ENCODE data around the gene BEGAIN.

BEGAIN gene

GRCh38 chr14:100487304-100487703 is 99.9 kb downstream of the BEGAIN start:
- H3K4me3 ChIP-seq (ENCODE audit: insufficient read depth, low read depth, low read length, poor library complexity, severe bottlenecking), result no peak overlapping the region
- H3K27me3 ChIP-seq (replicated peaks; ENCODE audit: control insufficient read depth, insufficient read depth, low read length, poor library complexity, severe bottlenecking), result no peaks in the 10 kb centered on the region
- no peaks in the 10 kb centered on the region for H3K9me3 ChIP-seq (ENCODE audit: control insufficient read depth, low read length)
- H3K4me1 ChIP-seq (ENCODE audit: control insufficient read depth, insufficient read depth, low read length, poor library complexity, severe bottlenecking), result no peaks in the 10 kb centered on the region
- no peaks in the 10 kb centered on the region for H3K36me3 ChIP-seq (ENCODE audit: control insufficient read depth, insufficient read depth, low read length)
- H3K27ac ChIP-seq (ENCODE audit: insufficient read depth, low read length, poor library complexity, severe bottlenecking), result no peak overlapping the region
- DNase-seq, result no peak

All from effector memory CD4-positive, alpha-beta T cell (primary cell).